ENCODE measurements around the gene HMCN1.

The HMCN1 gene

DNA sequence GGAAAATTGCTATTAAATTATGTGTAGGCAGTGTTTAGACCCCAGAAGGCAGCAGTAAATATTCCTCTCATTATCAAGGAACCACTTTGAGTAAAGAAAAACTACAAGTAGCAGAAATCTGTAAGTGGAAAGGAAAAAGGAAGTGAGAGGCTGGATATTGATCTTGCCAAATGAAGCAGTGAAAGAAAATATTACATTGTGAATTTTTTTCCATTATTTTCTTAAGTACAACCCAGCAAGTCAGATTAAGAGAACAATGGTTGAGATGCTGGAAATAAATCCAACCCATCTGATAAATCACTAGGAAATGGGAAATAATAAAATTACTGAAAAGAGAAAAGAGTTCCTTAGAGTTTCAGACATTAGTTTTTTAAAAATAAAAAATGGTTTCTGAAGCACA is 106.7 kb downstream of the HMCN1 start:
- TF ChIP-seq, protein P1, sequence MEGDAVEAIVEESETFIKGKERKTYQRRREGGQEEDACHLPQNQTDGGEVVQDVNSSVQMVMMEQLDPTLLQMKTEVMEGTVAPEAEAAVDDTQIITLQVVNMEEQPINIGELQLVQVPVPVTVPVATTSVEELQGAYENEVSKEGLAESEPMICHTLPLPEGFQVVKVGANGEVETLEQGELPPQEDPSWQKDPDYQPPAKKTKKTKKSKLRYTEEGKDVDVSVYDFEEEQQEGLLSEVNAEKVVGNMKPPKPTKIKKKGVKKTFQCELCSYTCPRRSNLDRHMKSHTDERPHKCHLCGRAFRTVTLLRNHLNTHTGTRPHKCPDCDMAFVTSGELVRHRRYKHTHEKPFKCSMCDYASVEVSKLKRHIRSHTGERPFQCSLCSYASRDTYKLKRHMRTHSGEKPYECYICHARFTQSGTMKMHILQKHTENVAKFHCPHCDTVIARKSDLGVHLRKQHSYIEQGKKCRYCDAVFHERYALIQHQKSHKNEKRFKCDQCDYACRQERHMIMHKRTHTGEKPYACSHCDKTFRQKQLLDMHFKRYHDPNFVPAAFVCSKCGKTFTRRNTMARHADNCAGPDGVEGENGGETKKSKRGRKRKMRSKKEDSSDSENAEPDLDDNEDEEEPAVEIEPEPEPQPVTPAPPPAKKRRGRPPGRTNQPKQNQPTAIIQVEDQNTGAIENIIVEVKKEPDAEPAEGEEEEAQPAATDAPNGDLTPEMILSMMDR (IDR thresholded peaks at IDR 0.05; ENCODE audit: low read depth, low read length, missing control alignments): no peak
- no peak for DNase-seq (ENCODE audit: low read depth)
- H3K4me3 ChIP-seq (ENCODE audit: low read depth, low read length): no peak overlapping the region

- no peak for DNase-seq (ENCODE audit: low read depth)
- H3K4me3 ChIP-seq (ENCODE audit: low read depth, low read length): no peak overlapping the region
- TF ChIP-seq, protein P1 (IDR thresholded peaks at IDR 0.05; ENCODE audit: low read depth, low read length, missing control alignments): no peak
Measured at GRCh38 chr1:185843297-185843869, 109.2 kb downstream of the HMCN1 start.

DNA sequence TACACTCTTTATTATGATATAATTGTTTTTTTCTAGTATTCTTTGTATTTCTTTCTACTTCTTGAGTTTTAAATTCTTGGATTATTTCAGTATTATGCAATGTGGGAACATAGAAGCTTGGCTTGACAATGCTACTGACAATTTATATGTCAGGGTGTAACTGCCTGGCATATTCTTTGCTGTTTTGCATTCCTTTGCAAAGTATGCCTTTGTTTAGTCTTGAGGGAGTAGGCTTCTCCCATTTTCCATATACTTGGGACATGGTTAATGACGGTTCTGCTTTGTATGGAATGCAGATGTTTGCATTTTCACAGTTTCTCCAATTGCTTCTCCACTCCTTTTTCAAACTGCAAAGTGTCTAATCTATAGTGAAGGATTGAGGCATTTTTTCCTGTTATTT is 109.8 kb downstream of the HMCN1 start:
- TF ChIP-seq, protein P1 (IDR thresholded peaks at IDR 0.05; ENCODE audit: low read depth, low read length, missing control alignments): no peak
- H3K4me3 ChIP-seq (ENCODE audit: low read depth, low read length): no peak overlapping the region
- DNase-seq (ENCODE audit: low read depth): no peak

DNA sequence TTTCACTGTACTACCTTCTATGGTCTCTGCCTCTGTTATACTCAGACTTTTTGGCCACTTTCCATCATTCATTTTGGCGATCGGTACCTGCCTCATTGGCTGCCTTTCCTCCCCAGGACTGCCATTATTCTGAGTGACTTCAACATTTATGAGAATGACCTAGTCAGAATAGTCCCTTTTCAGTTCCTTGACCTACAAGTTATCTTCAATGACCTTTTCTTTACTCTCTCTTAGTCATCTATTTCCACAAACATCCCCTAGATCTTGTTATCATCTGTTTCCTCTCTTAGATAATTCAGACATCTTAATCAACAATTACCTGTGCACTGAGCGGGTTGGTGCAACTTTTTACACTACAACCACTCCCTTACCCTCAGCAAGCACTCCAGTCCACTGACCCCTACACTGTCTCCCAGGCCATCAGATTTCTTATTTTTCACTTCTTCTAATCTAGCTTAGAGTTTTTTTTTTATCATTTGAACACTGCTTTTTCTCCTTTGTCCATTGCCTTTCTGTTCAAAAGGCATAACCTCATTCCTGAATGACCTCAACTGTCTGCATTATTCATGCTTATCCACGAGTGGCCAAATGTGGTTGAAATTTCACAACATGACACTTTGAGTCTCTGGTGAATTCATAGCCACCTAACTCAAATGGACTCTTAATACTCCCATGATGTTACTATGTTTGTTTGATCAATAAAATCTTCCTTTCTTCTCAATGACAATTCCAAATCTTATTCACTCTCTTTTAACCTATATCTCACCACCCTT is 112.7 kb downstream of the HMCN1 start:
- H3K4me3 ChIP-seq (ENCODE audit: low read depth, low read length): no peak overlapping the region
- DNase-seq (ENCODE audit: low read depth): no peak
- TF ChIP-seq, protein P1 (IDR thresholded peaks at IDR 0.05; ENCODE audit: low read depth, low read length, missing control alignments): no peak

DNA sequence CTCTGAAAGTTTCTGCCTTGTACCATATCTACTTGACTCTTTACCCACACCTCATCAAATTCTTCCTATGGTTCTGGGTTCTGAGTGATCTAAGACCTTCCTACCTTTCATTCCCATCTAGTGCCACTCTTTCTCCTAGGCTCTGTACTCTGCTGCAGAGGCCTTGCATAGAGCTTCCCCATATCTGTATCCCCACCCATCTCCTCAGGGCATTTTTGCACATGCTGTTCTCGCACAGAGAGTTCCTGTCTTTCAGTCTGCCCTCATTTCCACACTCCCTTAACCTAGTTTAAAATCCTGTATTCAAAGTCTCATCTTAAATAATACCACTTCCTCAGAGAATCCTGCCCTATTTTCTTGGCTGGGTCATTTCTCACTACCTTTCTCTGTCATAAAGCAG is 114.8 kb downstream of the HMCN1 start:
- TF ChIP-seq, protein P1 (IDR thresholded peaks at IDR 0.05; ENCODE audit: low read depth, low read length, missing control alignments): no peak
- DNase-seq (ENCODE audit: low read depth): no peak
- H3K4me3 ChIP-seq (ENCODE audit: low read depth, low read length): no peak overlapping the region

DNA sequence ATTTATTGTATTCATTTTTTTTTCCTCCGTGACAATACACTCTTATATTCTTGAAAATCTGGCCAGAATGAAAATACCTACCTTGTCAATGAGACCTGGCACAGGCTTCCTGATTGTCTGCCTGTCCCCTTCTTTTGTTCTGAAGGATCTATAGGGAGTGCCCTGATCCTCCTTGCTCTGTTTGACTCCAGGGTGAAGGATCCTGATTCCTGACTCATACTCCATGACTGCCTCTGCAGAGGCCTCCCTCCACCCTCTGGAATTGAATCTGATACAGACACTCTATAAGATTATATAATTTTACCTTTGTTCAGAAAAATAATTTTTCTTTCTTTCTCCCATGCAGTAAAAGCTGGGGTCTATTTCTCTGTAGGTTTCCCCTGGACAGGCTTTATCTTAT is 116.2 kb downstream of the HMCN1 start:
- TF ChIP-seq, protein P1 (IDR thresholded peaks at IDR 0.05; ENCODE audit: low read depth, low read length, missing control alignments): no peak
- DNase-seq (ENCODE audit: low read depth): no peak
- H3K4me3 ChIP-seq (ENCODE audit: low read depth, low read length): no peak overlapping the region

DNA sequence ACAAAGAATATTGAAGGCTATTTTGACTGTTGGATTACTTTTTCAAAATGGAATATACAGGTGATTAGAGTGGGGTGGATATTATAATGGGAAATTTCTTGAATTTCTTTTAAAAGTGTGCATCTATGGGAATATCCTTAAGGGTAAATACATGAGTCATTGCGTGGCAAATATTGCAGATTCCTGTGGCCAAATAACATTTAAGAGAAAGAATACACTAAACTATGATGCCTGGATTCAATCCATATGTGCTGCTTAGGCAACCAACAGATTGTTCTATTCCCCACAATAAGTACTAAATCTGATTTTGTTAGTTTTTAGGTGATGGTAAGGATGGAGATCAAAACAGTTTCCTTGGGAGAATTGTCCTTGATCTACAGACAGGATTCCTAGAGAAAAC is 119.5 kb downstream of the HMCN1 start:
- TF ChIP-seq, protein P1 (IDR thresholded peaks at IDR 0.05; ENCODE audit: low read depth, low read length, missing control alignments): no peak
- no peak overlapping the region for H3K4me3 ChIP-seq (ENCODE audit: low read depth, low read length)
- no peak for DNase-seq (ENCODE audit: low read depth)

Data from GM12864 (cell line).